ENCODE results near the gene PCDHA12. TPM values are rescaled to one million over a fixed set of nuclear protein-coding genes. Genes with fewer than 3 reads are reported as not detected.

PCDHA12 gene
- total and polyA plus RNA-seq, 3 donors from 2014 or later: 1.9 to 4.3 (median 4.0) TPM

DNA sequence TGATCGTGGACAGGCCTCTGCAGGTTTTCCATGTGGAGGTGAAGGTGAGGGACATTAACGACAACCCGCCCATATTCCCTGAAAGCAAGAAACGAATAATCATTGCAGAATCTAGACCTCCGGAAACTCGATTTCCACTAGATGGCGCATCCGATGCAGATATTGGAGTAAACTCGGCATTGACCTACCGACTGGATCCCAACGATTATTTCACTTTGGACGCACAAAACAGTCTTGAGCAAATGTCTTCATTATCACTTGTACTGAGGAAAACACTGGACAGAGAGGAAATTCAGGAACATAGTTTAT lies 7.4 kb downstream of the PCDHA12 start:
- TF ChIP-seq CTCF (IDR thresholded peaks at IDR 0.05): peak; percentile 12 to 34 (median 28)
- no peak for TF ChIP-seq POLR2A (IDR thresholded peaks at IDR 0.05)
- Histone ChIP-seq H3K36me3 (ENCODE audit: low read depth, missing control alignments) (no peaks in the 10 kb centered on the region), H3K4me3 (peak overlapping the region; percentile 33 to 59), H3K4me1 (no peaks in the 10 kb centered on the region), H3K27ac (no peak overlapping the region), H3K27me3 (no peaks in the 10 kb centered on the region), H3K9me3 (no peaks in the 10 kb centered on the region)
- intact Hi-C loops (cut with DNase I; ENCODE audit: low total_unique reads): no loop called here
- 10% methylated on average over 9 to 12 of the region's 12 CpGs for WGBS, 2 donors
- peak; percentile 74 for DNase-seq

- 27 to 34% methylated on average over 8 to 41 of the region's 41 CpGs for WGBS, 2 donors
- Histone ChIP-seq H3K9me3 (no peaks in the 10 kb centered on the region), H3K4me1 (no peaks in the 10 kb centered on the region), H3K27ac (no peak overlapping the region), H3K36me3 (ENCODE audit: low read depth, missing control alignments) (no peaks in the 10 kb centered on the region), H3K4me3 (peak overlapping the region; percentile 37 to 45), H3K27me3 (no peaks in the 10 kb centered on the region)
- intact Hi-C loops (cut with DNase I; ENCODE audit: low total_unique reads): no loop called here
- DNase-seq: peak; percentile 25
- no peak for TF ChIP-seq CTCF (IDR thresholded peaks at IDR 0.05)
These were observed 8.3 kb downstream of the PCDHA12 start for GRCh38 chr5:140883373-140883772.

DNA sequence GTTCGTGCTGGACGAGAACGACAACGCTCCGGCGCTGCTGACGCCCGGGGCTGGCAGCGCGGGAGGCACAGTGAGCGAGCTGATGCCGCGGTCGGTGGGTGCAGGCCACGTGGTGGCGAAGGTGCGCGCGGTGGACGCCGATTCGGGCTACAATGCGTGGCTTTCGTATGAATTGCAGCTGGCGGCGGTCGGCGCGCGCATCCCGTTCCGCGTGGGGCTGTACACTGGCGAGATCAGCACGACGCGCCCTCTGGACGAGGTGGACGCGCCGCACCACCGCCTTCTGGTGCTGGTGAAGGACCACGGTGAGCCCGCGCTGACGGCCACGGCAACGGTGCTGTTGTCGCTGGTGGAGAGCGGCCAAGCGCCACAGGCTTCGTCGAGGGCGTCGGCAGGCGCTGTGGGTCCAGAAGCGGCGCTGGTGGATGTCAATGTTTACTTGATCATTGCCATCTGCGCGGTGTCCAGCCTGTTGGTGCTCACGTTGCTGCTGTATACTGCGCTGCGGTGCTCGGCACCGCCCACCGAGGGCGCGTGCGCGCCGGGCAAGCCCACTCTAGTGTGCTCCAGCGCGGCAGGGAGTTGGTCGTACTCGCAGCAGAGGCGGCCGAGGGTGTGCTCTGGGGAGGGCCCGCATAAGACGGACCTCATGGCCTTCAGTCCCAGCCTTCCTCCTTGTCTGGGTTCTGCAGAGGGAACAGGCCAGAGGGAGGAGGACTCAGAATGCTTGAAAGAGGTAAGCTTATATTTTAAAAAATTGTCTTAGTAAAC lies 9.0 kb downstream of the PCDHA12 start:
- Histone ChIP-seq H3K4me3 (peak overlapping the region; percentile 37 to 45), H3K27me3 (no peaks in the 10 kb centered on the region), H3K9me3 (no peaks in the 10 kb centered on the region), H3K36me3 (ENCODE audit: low read depth, missing control alignments) (no peaks in the 10 kb centered on the region), H3K4me1 (no peaks in the 10 kb centered on the region), H3K27ac (no peak overlapping the region)
- intact Hi-C loops (cut with DNase I; ENCODE audit: low total_unique reads): no loop called here
- WGBS, 2 donors: 28 to 35% methylated on average over 53 to 56 of the region's 79 CpGs
- peak; percentile 33 for DNase-seq
- no peak for TF ChIP-seq CTCF (IDR thresholded peaks at IDR 0.05)
- no peak for TF ChIP-seq POLR2A (IDR thresholded peaks at IDR 0.05)

- no peak overlapping the region for H3K27ac ChIP-seq
- H3K9me3 ChIP-seq: no peaks in the 10 kb centered on the region
- DNase-seq: no peak
- H3K36me3 ChIP-seq (ENCODE audit: low read depth, missing control alignments): no peaks in the 10 kb centered on the region
- TF ChIP-seq CTCF (IDR thresholded peaks at IDR 0.05) (no peak), POLR2A (IDR thresholded peaks at IDR 0.05) (no peak)
- intact Hi-C loops (cut with DNase I; ENCODE audit: low total_unique reads): no loop called here
- no peaks in the 10 kb centered on the region for H3K27me3 ChIP-seq
- no peaks in the 10 kb centered on the region for H3K4me1 ChIP-seq
- 77 to 93% methylated on average over 1 of the region's 1 CpG for WGBS, 2 donors
- no peak overlapping the region for H3K4me3 ChIP-seq
These were observed 41.2 kb downstream of the PCDHA12 start for GRCh38 chr5:140916325-140916724.

DNA sequence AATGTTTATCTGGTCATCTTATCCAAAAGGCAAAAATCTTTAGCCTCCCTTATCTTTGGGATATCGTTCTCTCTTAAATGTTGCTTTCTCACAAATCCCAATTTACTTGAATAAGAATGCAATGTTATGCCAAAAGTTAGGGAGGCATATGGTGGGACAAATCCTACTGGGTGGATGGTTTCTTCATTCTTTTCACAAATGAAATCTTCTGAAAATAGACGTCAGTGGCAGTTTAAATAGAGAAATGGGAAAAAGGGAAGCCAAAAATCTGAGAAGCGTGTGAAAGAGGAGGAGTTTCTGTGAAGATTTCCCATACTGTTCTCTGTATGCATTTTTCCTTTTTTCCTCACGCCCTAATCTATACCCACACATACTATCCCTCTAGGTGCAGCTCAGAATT lies 48.5 kb downstream of the PCDHA12 start:
- Histone ChIP-seq H3K4me3 (no peak overlapping the region), H3K27me3 (no peaks in the 10 kb centered on the region), H3K27ac (no peak overlapping the region), H3K9me3 (no peaks in the 10 kb centered on the region), H3K36me3 (ENCODE audit: low read depth, missing control alignments) (no peaks in the 10 kb centered on the region), H3K4me1 (no peaks in the 10 kb centered on the region)
- TF ChIP-seq CTCF (IDR thresholded peaks at IDR 0.05) (no peak), POLR2A (IDR thresholded peaks at IDR 0.05) (no peak)
- intact Hi-C loops (cut with DNase I; ENCODE audit: low total_unique reads): no loop called here
- 66 to 70% methylated on average over 4 of the region's 4 CpGs for WGBS, 2 donors
- DNase-seq: no peak

Data from testis (tissue), 3 donors.